Loucy (cell line): ENCODE measurements around the gene PRKCE.

Experiments
- CTCF ChIP-seq: fragments of 200-600 bp; sonication (generic); conservative IDR thresholded peaks from 2 replicates; pipeline ENCODE4 v1.5.1; 2014; ENCODE audit warnings: mild to moderate bottlenecking, antibody characterized with exemption, low read length
- EZH2phosphoT487 ChIP-seq: fragments of 200-600 bp; IDR thresholded peaks from 2 replicates; pipeline ENCODE4 v1.6.1; 2018; ENCODE audit warnings: antibody characterized with exemption, mild to moderate bottlenecking, moderate library complexity, borderline replicate concordance

DNA sequence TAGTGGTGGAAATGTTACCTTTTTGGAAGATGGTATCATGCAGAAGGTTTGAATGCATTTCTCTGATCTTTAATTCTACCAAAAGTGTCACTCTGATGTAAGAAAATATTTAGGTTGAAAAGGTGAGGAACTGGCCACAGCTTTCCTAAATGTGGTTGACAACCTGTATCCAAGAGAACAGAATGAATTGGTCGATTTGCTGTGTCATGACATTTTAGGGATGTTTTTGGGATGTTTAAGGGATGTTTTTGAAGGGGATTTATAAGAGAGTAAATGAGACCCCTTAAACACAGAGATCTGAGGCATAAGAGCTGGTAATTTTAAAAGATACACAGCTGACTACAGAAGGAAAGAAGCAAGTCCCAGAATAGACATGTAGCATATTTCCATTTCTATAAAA, 375.0 kb downstream of the PRKCE start:
- TF ChIP-seq CTCF (no peak), EZH2phosphoT487 (no peak)
